ENCODE measurements around the gene TMEM158. TPM values are rescaled to one million over a fixed set of nuclear protein-coding genes. Genes with fewer than 3 reads are reported as not detected.

The TMEM158 gene
- total RNA-seq, 1 donor from 2014 or later: 19.6 TPM

GRCh38 chr3:45235409-45235808 is 9.3 kb upstream of the TMEM158 start:
- DNase-seq (ENCODE audit: low spot score in 2 of 2) (no peak), FAIRE-seq (no peak)

GRCh38 chr3:45234250-45234649 is 8.2 kb upstream of the TMEM158 start:
- no peak for DNase-seq (ENCODE audit: low spot score in 2 of 2)
- FAIRE-seq: no peak

- DNase-seq (ENCODE audit: low spot score in 2 of 2) (no peak), FAIRE-seq (no peak)
These were observed 6.4 kb upstream of the TMEM158 start for GRCh38 chr3:45232521-45232920.

GRCh38 chr3:45227946-45228345 is 1.9 kb upstream of the TMEM158 start:
- FAIRE-seq (no peak), DNase-seq (ENCODE audit: low spot score in 2 of 2) (no peak)

- FAIRE-seq (no peak), DNase-seq (ENCODE audit: low spot score in 2 of 2) (no peak)
These were observed 1.2 kb upstream of the TMEM158 start for GRCh38 chr3:45227071-45227820.

GRCh38 chr3:45225465-45226205 is 452 bp downstream of the TMEM158 start:
- DNase-seq (ENCODE audit: low spot score in 2 of 2): peak; percentile 26 to 40
- no peak for FAIRE-seq

- DNase-seq (ENCODE audit: low spot score in 2 of 2) (peak; percentile 82 to 88), FAIRE-seq (no peak)
These were observed 1.1 kb downstream of the TMEM158 start for GRCh38 chr3:45224824-45225464.

GRCh38 chr3:45223889-45224727 is 2.0 kb downstream of the TMEM158 start:
- FAIRE-seq (no peak), DNase-seq (ENCODE audit: low spot score in 2 of 2) (no peak)

- no peak for DNase-seq (ENCODE audit: low spot score in 2 of 2)
These were observed 6.4 kb downstream of the TMEM158 start for GRCh38 chr3:45219694-45220093.

GRCh38 chr3:45218578-45219390 is 7.3 kb downstream of the TMEM158 start:
- DNase-seq (ENCODE audit: low spot score in 2 of 2) (no peak), FAIRE-seq (no peak)

More at GRCh38 chr3:45219694-45220093, 6.4 kb downstream of the TMEM158 start:
- FAIRE-seq: no peak

- FAIRE-seq (no peak), DNase-seq (ENCODE audit: low spot score in 2 of 2) (no peak)
These were observed 10.0 kb downstream of the TMEM158 start for GRCh38 chr3:45216021-45216609.

- no peak for FAIRE-seq
- no peak for DNase-seq (ENCODE audit: low spot score in 2 of 2)
These were observed 10.6 kb downstream of the TMEM158 start for GRCh38 chr3:45215466-45215865.

- no peak for FAIRE-seq
- DNase-seq (ENCODE audit: low spot score in 2 of 2): no peak
These were observed 11.9 kb downstream of the TMEM158 start for GRCh38 chr3:45214061-45214680.

- DNase-seq (ENCODE audit: low spot score in 2 of 2) (no peak), FAIRE-seq (no peak)
These were observed 14.0 kb downstream of the TMEM158 start for GRCh38 chr3:45212095-45212468.

GRCh38 chr3:45211466-45212094 is 14.5 kb downstream of the TMEM158 start:
- DNase-seq (ENCODE audit: low spot score in 2 of 2) (no peak), FAIRE-seq (no peak)

GRCh38 chr3:45210308-45211041 is 15.6 kb downstream of the TMEM158 start:
- no peak for FAIRE-seq
- peak in 1 of 2 donors; percentile 54 for DNase-seq (ENCODE audit: low spot score in 2 of 2)

GRCh38 chr3:45209526-45209925 is 16.6 kb downstream of the TMEM158 start:
- DNase-seq (ENCODE audit: low spot score in 2 of 2) (no peak), FAIRE-seq (no peak)

- DNase-seq (ENCODE audit: low spot score in 2 of 2) (no peak), FAIRE-seq (no peak)
These were observed 17.5 kb downstream of the TMEM158 start for GRCh38 chr3:45208586-45208985.

Measured in frontal cortex (tissue), 4 donors.